Neural progenitor cell (in vitro differentiated cells): ENCODE results near the gene UGT1A3. TPM values are rescaled to one million over a fixed set of nuclear protein-coding genes. Genes with fewer than 3 reads are reported as not detected.
A peak's percentile ranks its signal among the peaks of the same experiment; 100 is the strongest.

ENCODE experiments used
- DNase-seq: peaks from one replicate; pipeline ENCODE4 v3.0.0-alpha.2; 2016; ENCODE audit warnings: low spot score
- H2AFZ ChIP-seq: fragments of 200-600 bp; sonication (generic); replicated peaks from 2 replicates; pipeline ENCODE4 v1.6.1; 2016; ENCODE audit warnings: antibody characterized with exemption
- H3F3A ChIP-seq: fragments of 200-600 bp; sonication (generic); 2 replicates; pipeline ENCODE4 v1.6.1; 2016; ENCODE audit warnings: antibody characterized with exemption, low read depth
- H3K27ac ChIP-seq: fragments of 200-600 bp; sonication (generic); 2 replicates; pipeline ENCODE4 v1.5.1; 2016; ENCODE audit warnings: mild to moderate bottlenecking
- H3K27me3 ChIP-seq: fragments of 200-600 bp; sonication (generic); 2 replicates; pipeline ENCODE4 v1.6.1; 2016; ENCODE audit warnings: mild to moderate bottlenecking, moderate library complexity
- H3K36me3 ChIP-seq: fragments of 200-600 bp; sonication (generic); 2 replicates; pipeline ENCODE4 v1.5.1; 2016
- H3K4me1 ChIP-seq: fragments of 200-600 bp; sonication (generic); 2 replicates; pipeline ENCODE4 v1.6.1; 2016; ENCODE audit warnings: mixed run types
- H3K4me2 ChIP-seq: fragments of 200-600 bp; sonication (generic); 2 replicates; pipeline ENCODE4 v1.6.1; 2016
- H3K4me3 ChIP-seq: fragments of 200-600 bp; sonication (generic); 2 replicates; pipeline ENCODE4 v1.5.1; 2016
- H3K79me2 ChIP-seq: fragments of 200-600 bp; sonication (generic); 2 replicates; pipeline ENCODE4 v1.6.1; 2016; ENCODE audit warnings: low read depth
- H3K9ac ChIP-seq: fragments of 200-600 bp; sonication (generic); 2 replicates; pipeline ENCODE4 v1.6.1; 2016
- H3K9me3 ChIP-seq: fragments of 200-600 bp; sonication (generic); 2 replicates; pipeline ENCODE4 v1.5.1; 2016; ENCODE audit warnings: low read depth
- H4K20me1 ChIP-seq: fragments of 200-600 bp; sonication (generic); 2 replicates; pipeline ENCODE4 v1.6.1; 2016; ENCODE audit warnings: low read depth
- H3K27ac Mint-ChIP-seq: 3 replicates; pipeline ENCODE4 v1.8.0; 2021; ENCODE audit warnings: mixed read lengths
- H3K27me3 Mint-ChIP-seq: 2 replicates; pipeline ENCODE4 v1.8.0; 2022; ENCODE audit warnings: low read depth, mild to moderate bottlenecking, inconsistent platforms, moderate library complexity, mixed read lengths; ENCODE audit not compliant: insufficient read depth
- H3K36me3 Mint-ChIP-seq: 3 replicates; pipeline ENCODE4 v1.8.0; 2021; ENCODE audit warnings: mixed read lengths
- H3K4me1 Mint-ChIP-seq: 3 replicates; pipeline ENCODE4 v1.8.0; 2021; ENCODE audit warnings: mixed read lengths
- H3K4me3 Mint-ChIP-seq: 3 replicates; pipeline ENCODE4 v1.8.0; 2021; ENCODE audit warnings: mild to moderate bottlenecking, moderate library complexity, mixed read lengths
- H3K9me3 Mint-ChIP-seq: 3 replicates; pipeline ENCODE4 v1.8.0; 2020; ENCODE audit warnings: mixed read lengths
- CTCF ChIP-seq: fragments of 200-600 bp; sonication (generic); IDR thresholded peaks from 2 replicates; pipeline ENCODE4 v1.5.1; 2017; ENCODE audit warnings: antibody characterized with exemption, mild to moderate bottlenecking
- EZH2 ChIP-seq: fragments of 200-600 bp; sonication (generic); IDR thresholded peaks from 2 replicates; pipeline ENCODE4 v1.6.1; 2017; ENCODE audit warnings: antibody characterized with exemption, mild to moderate bottlenecking, moderate library complexity
- EZH2phosphoT487 ChIP-seq: fragments of 200-600 bp; sonication (generic); IDR thresholded peaks from 2 replicates; pipeline ENCODE4 v1.6.1; 2017; ENCODE audit warnings: antibody characterized with exemption
- total RNA-seq: library from RNA; depleted of rRNA; stranded (reverse); fragments of >200 nt; gene quantifications from 2 replicates; pipeline ENCODE4 v1.2.3, GENCODE V29; 2015; ENCODE audit warnings: low replicate concordance

The UGT1A3 gene
- total RNA-seq, 1 donor from 2014 or later: not detected

- no peak overlapping the region for H3K9ac ChIP-seq
- no peaks in the 10 kb centered on the region for H3K79me2 ChIP-seq
- no peak overlapping the region for H3K27ac ChIP-seq
- no peaks in the 10 kb centered on the region for H3K36me3 ChIP-seq
- no peak overlapping the region for H3K4me2 ChIP-seq
- no peak overlapping the region for H2AFZ ChIP-seq
- no peaks in the 10 kb centered on the region for H4K20me1 ChIP-seq
- no peaks in the 10 kb centered on the region for H3K27me3 ChIP-seq
- H3K4me1 Mint-ChIP-seq: peaks cover 2% of the 10 kb centered on the region
- peak overlapping the region; percentile 60 for H3K27ac Mint-ChIP-seq
- no peaks in the 10 kb centered on the region for H3F3A ChIP-seq
- DNase-seq: no peak
- peaks cover 2% of the 10 kb centered on the region for H3K9me3 Mint-ChIP-seq
- H3K4me3 Mint-ChIP-seq: no peak overlapping the region
- peaks cover 9% of the 10 kb centered on the region for H3K27me3 Mint-ChIP-seq
- TF ChIP-seq CTCF: no peak
- TF ChIP-seq EZH2: no peak
- TF ChIP-seq EZH2phosphoT487: no peak
- no peak overlapping the region for H3K4me3 ChIP-seq
- H3K9me3 ChIP-seq: no peaks in the 10 kb centered on the region
- no peaks in the 10 kb centered on the region for H3K36me3 Mint-ChIP-seq
- H3K4me1 ChIP-seq: no peaks in the 10 kb centered on the region
Observed at GRCh38 chr2:233794128-233794658, 65.4 kb downstream of the UGT1A3 start.

- Mint-ChIP-seq H3K27me3 (peaks cover 10% of the 10 kb centered on the region), H3K36me3 (no peaks in the 10 kb centered on the region), H3K4me1 (peaks cover 2% of the 10 kb centered on the region), H3K4me3 (no peak overlapping the region), H3K27ac (no peak overlapping the region), H3K9me3 (peaks cover 7% of the 10 kb centered on the region)
- no peaks in the 10 kb centered on the region for H3K36me3 ChIP-seq
- no peaks in the 10 kb centered on the region for H4K20me1 ChIP-seq
- H3K27ac ChIP-seq: no peak overlapping the region
- no peak overlapping the region for H3K4me2 ChIP-seq
- TF ChIP-seq EZH2: no peak
- no peaks in the 10 kb centered on the region for H3K4me1 ChIP-seq
- H3K9ac ChIP-seq: no peak overlapping the region
- no peaks in the 10 kb centered on the region for H3F3A ChIP-seq
- no peak for DNase-seq
- no peaks in the 10 kb centered on the region for H3K27me3 ChIP-seq
- no peak overlapping the region for H3K4me3 ChIP-seq
- no peak overlapping the region for H2AFZ ChIP-seq
- no peaks in the 10 kb centered on the region for H3K79me2 ChIP-seq
- no peaks in the 10 kb centered on the region for H3K9me3 ChIP-seq
Observed at GRCh38 chr2:233795735-233796171, 66.9 kb downstream of the UGT1A3 start.

GRCh38 chr2:233796254-233796653, 67.4 kb downstream of the UGT1A3 start:
- H3K27ac Mint-ChIP-seq: no peak overlapping the region
- H3K4me2 ChIP-seq: no peak overlapping the region
- H3K4me3 ChIP-seq: no peak overlapping the region
- H3K9me3 ChIP-seq: no peaks in the 10 kb centered on the region
- no peak overlapping the region for H2AFZ ChIP-seq
- no peak for TF ChIP-seq EZH2
- no peak for TF ChIP-seq CTCF
- no peak for TF ChIP-seq EZH2phosphoT487
- no peak overlapping the region for H3K9ac ChIP-seq
- DNase-seq: no peak
- H3K27me3 Mint-ChIP-seq: peaks cover 10% of the 10 kb centered on the region
- no peaks in the 10 kb centered on the region for H3K4me1 ChIP-seq
- no peak overlapping the region for H3K27ac ChIP-seq
- H3K4me3 Mint-ChIP-seq: no peak overlapping the region
- H3F3A ChIP-seq: no peaks in the 10 kb centered on the region
- H3K36me3 Mint-ChIP-seq: no peaks in the 10 kb centered on the region
- no peaks in the 10 kb centered on the region for H4K20me1 ChIP-seq
- peaks cover 7% of the 10 kb centered on the region for H3K9me3 Mint-ChIP-seq
- no peaks in the 10 kb centered on the region for H3K79me2 ChIP-seq
- no peaks in the 10 kb centered on the region for H3K36me3 ChIP-seq
- peaks cover 2% of the 10 kb centered on the region for H3K4me1 Mint-ChIP-seq
- no peaks in the 10 kb centered on the region for H3K27me3 ChIP-seq

GRCh38 chr2:233798335-233799086, 69.7 kb downstream of the UGT1A3 start:
- Histone ChIP-seq H2AFZ (no peak overlapping the region), H3K36me3 (no peaks in the 10 kb centered on the region), H3F3A (no peaks in the 10 kb centered on the region), H3K4me1 (no peaks in the 10 kb centered on the region), H3K79me2 (no peaks in the 10 kb centered on the region), H3K4me3 (no peak overlapping the region), H3K9me3 (no peaks in the 10 kb centered on the region), H4K20me1 (no peaks in the 10 kb centered on the region), H3K9ac (no peak overlapping the region), H3K27ac (no peak overlapping the region), H3K27me3 (no peaks in the 10 kb centered on the region), H3K4me2 (no peak overlapping the region)
- Mint-ChIP-seq H3K4me3 (no peak overlapping the region), H3K4me1 (peaks cover 1% of the 10 kb centered on the region), H3K27ac (no peak overlapping the region), H3K27me3 (peaks cover 2% of the 10 kb centered on the region), H3K36me3 (no peaks in the 10 kb centered on the region), H3K9me3 (peaks cover 14% of the 10 kb centered on the region)
- TF ChIP-seq CTCF (no peak), EZH2 (no peak), EZH2phosphoT487 (no peak)
- DNase-seq: no peak
